Astrocyte (in vitro differentiated cells and primary cell): ENCODE results near the gene CCR8. TPM values are rescaled to one million over a fixed set of nuclear protein-coding genes. Genes with fewer than 3 reads are reported as not detected.

Experiments used
- DNase-seq: peaks from one replicate; pipeline ENCODE4 v3.0.0-alpha.2; 2010; ENCODE audit warnings: low read depth
- FAIRE-seq: peaks from 2 replicates; lab custom pipeline; 2011; peaks lifted over from hg19 to GRCh38; lab: Jason Lieb, UNC
- H2AFZ ChIP-seq: 2 replicates; pipeline ENCODE4 v1.6.0; 2012; ENCODE audit warnings: low read depth, low read length, inconsistent platforms
- H3K27ac ChIP-seq: 2 replicates; pipeline ENCODE4 v1.5.1; 2011; ENCODE audit warnings: low read depth, low read length, inconsistent platforms
- H3K27me3 ChIP-seq: 2 replicates; pipeline ENCODE4 v1.6.0; 2011; ENCODE audit warnings: low read length, inconsistent platforms; ENCODE audit not compliant: insufficient read depth
- H3K36me3 ChIP-seq: 2 replicates; pipeline ENCODE4 v1.5.1; 2011; ENCODE audit warnings: low read length, inconsistent platforms; ENCODE audit not compliant: insufficient read depth
- H3K4me1 ChIP-seq: 2 replicates; pipeline ENCODE4 v1.5.1; 2011; ENCODE audit warnings: low read length, inconsistent platforms; ENCODE audit not compliant: insufficient read depth
- H3K4me2 ChIP-seq: 2 replicates; pipeline ENCODE4 v1.6.0; 2012; ENCODE audit warnings: low read length, inconsistent platforms
- H3K4me3 ChIP-seq: 2 replicates; pipeline ENCODE4 v1.5.1; 2011; ENCODE audit warnings: low read depth, mild to moderate bottlenecking, low read length, inconsistent platforms; ENCODE audit not compliant: insufficient read depth
- H3K79me2 ChIP-seq: 2 replicates; pipeline ENCODE4 v1.6.0; 2012; ENCODE audit warnings: mild to moderate bottlenecking, low read length, inconsistent platforms; ENCODE audit not compliant: insufficient read depth
- H3K9ac ChIP-seq: 2 replicates; pipeline ENCODE4 v1.6.0; 2012; ENCODE audit warnings: mild to moderate bottlenecking, low read length, inconsistent platforms
- H3K9me3 ChIP-seq: 2 replicates; pipeline ENCODE4 v1.5.1; 2012; ENCODE audit warnings: low read depth, mild to moderate bottlenecking, low read length, inconsistent platforms; ENCODE audit not compliant: insufficient read depth
- H4K20me1 ChIP-seq: 2 replicates; pipeline ENCODE4 v1.6.0; 2012; ENCODE audit warnings: low read length, inconsistent platforms; ENCODE audit not compliant: insufficient read depth
- H3K27ac Mint-ChIP-seq: one replicate; pipeline ENCODE4 v1.8.0; 2021; ENCODE audit warnings: mild to moderate bottlenecking, mixed read lengths; ENCODE audit not compliant: unreplicated experiment
- H3K27me3 Mint-ChIP-seq: one replicate; pipeline ENCODE4 v1.8.0; 2021; ENCODE audit warnings: low read depth, mixed read lengths; ENCODE audit not compliant: unreplicated experiment
- H3K36me3 Mint-ChIP-seq: one replicate; pipeline ENCODE4 v1.8.0; 2021; ENCODE audit warnings: low read depth, mixed read lengths; ENCODE audit not compliant: unreplicated experiment
- H3K4me1 Mint-ChIP-seq: one replicate; pipeline ENCODE4 v1.8.0; 2021; ENCODE audit warnings: low read depth, mixed read lengths; ENCODE audit not compliant: unreplicated experiment
- H3K4me3 Mint-ChIP-seq: one replicate; pipeline ENCODE4 v1.8.0; 2021; ENCODE audit warnings: mild to moderate bottlenecking, moderate library complexity, mixed read lengths; ENCODE audit not compliant: unreplicated experiment
- H3K9me3 Mint-ChIP-seq: one replicate; pipeline ENCODE4 v1.8.0; 2021; ENCODE audit warnings: mild to moderate bottlenecking, mixed read lengths; ENCODE audit not compliant: unreplicated experiment
- EZH2 ChIP-seq: IDR thresholded peaks from 2 replicates; pipeline ENCODE4 v1.6.1; 2012; ENCODE audit warnings: mild to moderate bottlenecking, low read length, inconsistent platforms; ENCODE audit not compliant: insufficient read depth
- total RNA-seq: library from RNA; stranded (reverse); gene quantifications from 2 replicates; pipeline ENCODE4 v1.2.1, GENCODE V29; 2021
- TF ChIP-seq, protein P1 (sequence below): IDR thresholded peaks from 2 replicates; pipeline ENCODE4 v1.5.1; 2011; ENCODE audit warnings: low read depth, mild to moderate bottlenecking, inconsistent platforms, low read length, moderate library complexity; ENCODE audit not compliant: insufficient read depth

CCR8 gene
- total RNA-seq, 1 donor from 2014 or later = not detected

DNA sequence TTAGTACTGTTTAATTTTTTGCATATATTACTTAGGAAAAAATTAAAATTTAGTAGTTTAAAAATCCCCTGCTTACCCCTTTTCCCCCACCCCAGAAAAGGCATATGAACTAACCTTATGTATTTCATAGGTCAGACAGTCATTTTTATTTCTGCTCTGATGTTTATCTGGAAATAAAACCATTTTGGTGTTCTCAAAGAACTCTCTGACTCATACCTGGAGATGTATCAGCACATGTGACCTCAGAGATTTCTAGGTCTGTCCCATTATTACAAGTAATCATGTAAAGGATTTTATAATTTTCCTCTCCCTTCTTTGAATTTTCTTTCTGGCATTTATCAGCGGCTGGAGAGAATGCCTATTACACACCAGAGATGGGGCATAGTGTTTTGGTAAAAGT lies 14.1 kb upstream of the CCR8 start:
- no peak overlapping the region for H3K9ac ChIP-seq
- H3K36me3 Mint-ChIP-seq = no peaks in the 10 kb centered on the region
- no peaks in the 10 kb centered on the region for H3K27me3 ChIP-seq
- H3K79me2 ChIP-seq = no peaks in the 10 kb centered on the region
- no peaks in the 10 kb centered on the region for H3K36me3 ChIP-seq
- H3K9me3 Mint-ChIP-seq = peaks cover 11% of the 10 kb centered on the region
- no peak for FAIRE-seq
- no peaks in the 10 kb centered on the region for H3K27me3 Mint-ChIP-seq
- H3K9me3 ChIP-seq = no peaks in the 10 kb centered on the region
- H3K4me1 ChIP-seq = no peaks in the 10 kb centered on the region
- no peak for TF ChIP-seq EZH2
- TF ChIP-seq, protein P1, sequence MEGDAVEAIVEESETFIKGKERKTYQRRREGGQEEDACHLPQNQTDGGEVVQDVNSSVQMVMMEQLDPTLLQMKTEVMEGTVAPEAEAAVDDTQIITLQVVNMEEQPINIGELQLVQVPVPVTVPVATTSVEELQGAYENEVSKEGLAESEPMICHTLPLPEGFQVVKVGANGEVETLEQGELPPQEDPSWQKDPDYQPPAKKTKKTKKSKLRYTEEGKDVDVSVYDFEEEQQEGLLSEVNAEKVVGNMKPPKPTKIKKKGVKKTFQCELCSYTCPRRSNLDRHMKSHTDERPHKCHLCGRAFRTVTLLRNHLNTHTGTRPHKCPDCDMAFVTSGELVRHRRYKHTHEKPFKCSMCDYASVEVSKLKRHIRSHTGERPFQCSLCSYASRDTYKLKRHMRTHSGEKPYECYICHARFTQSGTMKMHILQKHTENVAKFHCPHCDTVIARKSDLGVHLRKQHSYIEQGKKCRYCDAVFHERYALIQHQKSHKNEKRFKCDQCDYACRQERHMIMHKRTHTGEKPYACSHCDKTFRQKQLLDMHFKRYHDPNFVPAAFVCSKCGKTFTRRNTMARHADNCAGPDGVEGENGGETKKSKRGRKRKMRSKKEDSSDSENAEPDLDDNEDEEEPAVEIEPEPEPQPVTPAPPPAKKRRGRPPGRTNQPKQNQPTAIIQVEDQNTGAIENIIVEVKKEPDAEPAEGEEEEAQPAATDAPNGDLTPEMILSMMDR = no peak
- H3K27ac ChIP-seq = no peak overlapping the region
- DNase-seq = no peak
- H4K20me1 ChIP-seq = no peaks in the 10 kb centered on the region
- H3K4me3 Mint-ChIP-seq = no peak overlapping the region
- no peak overlapping the region for H3K4me3 ChIP-seq
- no peak overlapping the region for H3K4me2 ChIP-seq
- H3K27ac Mint-ChIP-seq = no peak overlapping the region
- no peaks in the 10 kb centered on the region for H3K4me1 Mint-ChIP-seq
- H2AFZ ChIP-seq = no peak overlapping the region

DNA sequence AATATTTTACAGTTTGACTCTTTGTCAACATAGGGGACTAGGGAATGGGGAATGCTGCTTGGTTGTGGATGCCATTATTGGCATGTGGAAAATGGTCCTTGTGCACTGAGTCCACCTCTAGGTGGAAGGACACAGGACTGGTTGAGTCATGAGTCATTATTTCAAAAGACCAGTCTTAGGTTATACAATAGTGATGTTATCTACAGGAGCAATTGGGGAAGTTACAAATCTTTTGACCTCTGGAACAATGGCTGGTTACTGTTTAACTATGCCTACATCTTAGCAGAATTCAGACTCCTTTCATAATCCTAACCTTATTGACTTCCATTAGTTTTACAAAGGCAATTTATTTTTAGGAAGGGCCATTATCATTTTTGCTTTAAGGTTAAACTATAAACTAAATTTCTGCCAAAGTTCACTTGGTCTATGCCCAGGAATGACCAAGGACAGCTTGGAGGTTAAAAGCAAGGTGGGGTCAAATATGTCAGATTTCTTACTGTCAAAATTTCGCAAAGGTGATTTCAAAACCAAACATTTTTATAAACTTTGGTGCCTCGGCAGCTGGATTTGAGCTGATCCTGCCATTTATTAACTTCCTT lies 11.8 kb upstream of the CCR8 start:
- no peak overlapping the region for H3K27ac ChIP-seq
- H3K79me2 ChIP-seq = no peaks in the 10 kb centered on the region
- no peak for FAIRE-seq
- H3K4me1 Mint-ChIP-seq = no peaks in the 10 kb centered on the region
- no peak overlapping the region for H3K9ac ChIP-seq
- H3K27me3 ChIP-seq = no peaks in the 10 kb centered on the region
- no peak overlapping the region for H3K4me2 ChIP-seq
- TF ChIP-seq EZH2 = no peak
- TF ChIP-seq, protein P1 = no peak
- H3K36me3 Mint-ChIP-seq = no peaks in the 10 kb centered on the region
- no peak overlapping the region for H3K27ac Mint-ChIP-seq
- H2AFZ ChIP-seq = no peak overlapping the region
- DNase-seq = no peak
- H3K36me3 ChIP-seq = no peaks in the 10 kb centered on the region
- H3K4me3 ChIP-seq = no peak overlapping the region
- no peak overlapping the region for H3K4me3 Mint-ChIP-seq
- no peaks in the 10 kb centered on the region for H4K20me1 ChIP-seq
- H3K9me3 Mint-ChIP-seq = peaks cover 11% of the 10 kb centered on the region
- no peaks in the 10 kb centered on the region for H3K27me3 Mint-ChIP-seq
- no peaks in the 10 kb centered on the region for H3K9me3 ChIP-seq
- no peaks in the 10 kb centered on the region for H3K4me1 ChIP-seq

DNA sequence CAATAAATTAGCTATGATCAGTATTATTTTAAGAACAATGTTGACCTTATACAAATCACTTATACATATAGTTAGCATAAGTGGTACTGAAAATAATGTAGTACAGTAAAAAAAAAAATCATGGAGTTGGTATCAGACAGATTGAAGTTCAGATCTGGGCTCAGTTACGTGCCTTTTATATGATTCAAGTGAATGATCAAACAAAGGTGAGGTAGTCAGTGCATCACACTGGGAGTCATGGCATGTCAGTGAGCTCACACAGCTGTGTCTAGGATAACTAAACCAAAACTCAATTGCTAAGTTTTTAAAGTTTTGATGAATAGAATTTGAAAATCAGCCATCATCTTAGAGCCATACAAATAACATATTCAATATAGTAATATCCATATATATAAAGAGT lies 11.2 kb upstream of the CCR8 start:
- no peak for FAIRE-seq
- no peaks in the 10 kb centered on the region for H3K36me3 Mint-ChIP-seq
- no peaks in the 10 kb centered on the region for H3K9me3 ChIP-seq

More for the DNA sequence above, 11.2 kb upstream of the CCR8 start:
- Mint-ChIP-seq H3K27me3 (no peaks in the 10 kb centered on the region), H3K9me3 (peaks cover 11% of the 10 kb centered on the region), H3K4me1 (no peaks in the 10 kb centered on the region), H3K27ac (no peak overlapping the region), H3K4me3 (no peak overlapping the region)
- H3K4me1 ChIP-seq = no peaks in the 10 kb centered on the region
- H3K27me3 ChIP-seq = no peaks in the 10 kb centered on the region
- H3K4me2 ChIP-seq = no peak overlapping the region
- H4K20me1 ChIP-seq = no peaks in the 10 kb centered on the region
- no peak overlapping the region for H2AFZ ChIP-seq
- no peak for TF ChIP-seq EZH2
- TF ChIP-seq, protein P1 = no peak
- H3K36me3 ChIP-seq = no peaks in the 10 kb centered on the region
- H3K79me2 ChIP-seq = no peaks in the 10 kb centered on the region
- no peak overlapping the region for H3K9ac ChIP-seq
- no peak for DNase-seq
- H3K4me3 ChIP-seq = no peak overlapping the region
- H3K27ac ChIP-seq = no peak overlapping the region
